ENCODE data around the gene ABCD3.

DNA sequence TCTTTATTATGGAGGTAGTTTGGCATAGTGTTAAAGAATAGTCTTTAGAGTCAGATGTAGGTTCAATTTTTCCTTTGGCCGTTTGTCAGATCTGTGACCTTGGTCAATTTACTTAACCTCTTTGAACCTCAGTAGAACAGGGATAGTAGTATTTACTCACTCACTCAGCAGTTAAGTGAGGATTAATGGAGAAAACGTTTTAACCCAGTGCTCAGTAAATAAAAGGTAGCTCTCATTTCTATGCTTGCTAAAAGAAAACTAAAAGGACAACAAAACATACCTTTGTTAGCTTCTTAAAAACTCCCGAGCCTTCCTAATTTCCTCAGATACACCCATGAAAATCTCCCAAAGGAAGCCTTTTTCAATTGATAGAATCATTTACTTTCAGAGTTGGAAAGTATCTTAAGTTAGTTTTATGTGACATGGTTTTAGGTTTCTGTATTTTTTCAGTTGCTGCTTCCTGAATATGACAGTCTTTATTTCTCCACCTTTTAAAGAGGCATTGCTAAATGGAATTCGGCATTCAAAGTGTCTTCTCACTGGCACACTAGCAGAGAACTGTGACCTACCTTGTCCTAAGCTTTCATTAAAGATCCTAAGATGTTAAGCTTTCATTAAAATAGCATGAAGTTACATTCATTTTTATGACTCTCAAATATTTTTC is 7.8 kb downstream of the ABCD3 start:
- TF ChIP-seq CTCF (IDR thresholded peaks at IDR 0.05) (no peak), POLR2A (IDR thresholded peaks at IDR 0.05) (no peak)

All from heart left ventricle (tissue), 13 donors.